ENCODE results near the gene DDX24.

The DDX24 gene, protein sequence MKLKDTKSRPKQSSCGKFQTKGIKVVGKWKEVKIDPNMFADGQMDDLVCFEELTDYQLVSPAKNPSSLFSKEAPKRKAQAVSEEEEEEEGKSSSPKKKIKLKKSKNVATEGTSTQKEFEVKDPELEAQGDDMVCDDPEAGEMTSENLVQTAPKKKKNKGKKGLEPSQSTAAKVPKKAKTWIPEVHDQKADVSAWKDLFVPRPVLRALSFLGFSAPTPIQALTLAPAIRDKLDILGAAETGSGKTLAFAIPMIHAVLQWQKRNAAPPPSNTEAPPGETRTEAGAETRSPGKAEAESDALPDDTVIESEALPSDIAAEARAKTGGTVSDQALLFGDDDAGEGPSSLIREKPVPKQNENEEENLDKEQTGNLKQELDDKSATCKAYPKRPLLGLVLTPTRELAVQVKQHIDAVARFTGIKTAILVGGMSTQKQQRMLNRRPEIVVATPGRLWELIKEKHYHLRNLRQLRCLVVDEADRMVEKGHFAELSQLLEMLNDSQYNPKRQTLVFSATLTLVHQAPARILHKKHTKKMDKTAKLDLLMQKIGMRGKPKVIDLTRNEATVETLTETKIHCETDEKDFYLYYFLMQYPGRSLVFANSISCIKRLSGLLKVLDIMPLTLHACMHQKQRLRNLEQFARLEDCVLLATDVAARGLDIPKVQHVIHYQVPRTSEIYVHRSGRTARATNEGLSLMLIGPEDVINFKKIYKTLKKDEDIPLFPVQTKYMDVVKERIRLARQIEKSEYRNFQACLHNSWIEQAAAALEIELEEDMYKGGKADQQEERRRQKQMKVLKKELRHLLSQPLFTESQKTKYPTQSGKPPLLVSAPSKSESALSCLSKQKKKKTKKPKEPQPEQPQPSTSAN

DNA sequence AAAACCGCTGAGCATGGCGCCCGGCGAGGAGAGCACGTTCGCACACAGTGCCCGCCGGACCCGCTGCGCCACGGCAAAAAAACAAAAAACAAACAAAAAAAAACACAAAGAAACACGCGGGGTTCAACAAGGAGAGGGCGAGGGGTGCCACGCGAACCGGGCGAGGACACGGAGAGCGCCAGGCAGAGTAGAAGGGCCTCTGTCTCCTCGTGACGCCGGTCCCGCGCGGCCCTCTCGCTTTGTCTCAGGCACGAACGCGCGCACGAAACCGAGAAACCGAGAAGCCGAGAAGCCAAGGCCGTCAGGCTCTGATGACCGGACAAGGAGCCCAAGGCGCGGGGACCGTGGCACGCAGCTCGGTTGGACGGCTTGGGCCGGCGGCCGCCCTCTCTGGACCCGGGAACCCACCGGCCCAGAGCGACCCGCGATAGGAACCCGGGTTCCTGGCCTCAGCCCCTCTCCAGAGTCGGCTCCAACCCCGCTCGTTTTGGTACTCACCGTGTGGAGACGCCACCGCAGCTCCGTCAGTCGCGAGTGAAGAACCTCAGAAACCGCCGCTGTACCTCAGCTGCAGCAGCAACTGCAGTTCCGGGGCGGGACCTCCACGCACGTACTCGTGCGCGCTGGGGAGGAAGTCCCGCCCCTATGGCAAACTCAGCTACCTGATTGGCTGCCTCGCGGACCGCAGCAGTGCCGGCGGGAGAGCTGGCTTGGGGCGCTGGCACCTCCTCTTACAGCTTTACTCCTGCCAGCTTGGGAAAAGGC lies at the start of gene DDX24, which contains the start of gene IFI27L1:
TSS of gene DDX24 (minus strand) at position 582 of the 765 bp plus-strand sequence. CDS start 1,460 bp downstream, outside the sequence.
TSS of gene IFI27L1 (plus strand) at position 690 of the 765 bp plus-strand sequence. CDS start 15,628 bp downstream, outside the sequence.
- CTCF ChIA-PET = interaction anchor here (0.7 to 5.5 kb wide), 11 partner anchors 10 to 141 kb away, joined by 3 to 25 read pairs (median 4); no protein-coding TSS in a partner anchor
- POLR2A ChIA-PET = interaction anchor here (0.6 to 1.1 kb wide), 8 partner anchors 13 to 100 kb away, joined by 3 to 6 read pairs (median 4); no protein-coding TSS in a partner anchor
- TF ChIP-seq, protein P1, sequence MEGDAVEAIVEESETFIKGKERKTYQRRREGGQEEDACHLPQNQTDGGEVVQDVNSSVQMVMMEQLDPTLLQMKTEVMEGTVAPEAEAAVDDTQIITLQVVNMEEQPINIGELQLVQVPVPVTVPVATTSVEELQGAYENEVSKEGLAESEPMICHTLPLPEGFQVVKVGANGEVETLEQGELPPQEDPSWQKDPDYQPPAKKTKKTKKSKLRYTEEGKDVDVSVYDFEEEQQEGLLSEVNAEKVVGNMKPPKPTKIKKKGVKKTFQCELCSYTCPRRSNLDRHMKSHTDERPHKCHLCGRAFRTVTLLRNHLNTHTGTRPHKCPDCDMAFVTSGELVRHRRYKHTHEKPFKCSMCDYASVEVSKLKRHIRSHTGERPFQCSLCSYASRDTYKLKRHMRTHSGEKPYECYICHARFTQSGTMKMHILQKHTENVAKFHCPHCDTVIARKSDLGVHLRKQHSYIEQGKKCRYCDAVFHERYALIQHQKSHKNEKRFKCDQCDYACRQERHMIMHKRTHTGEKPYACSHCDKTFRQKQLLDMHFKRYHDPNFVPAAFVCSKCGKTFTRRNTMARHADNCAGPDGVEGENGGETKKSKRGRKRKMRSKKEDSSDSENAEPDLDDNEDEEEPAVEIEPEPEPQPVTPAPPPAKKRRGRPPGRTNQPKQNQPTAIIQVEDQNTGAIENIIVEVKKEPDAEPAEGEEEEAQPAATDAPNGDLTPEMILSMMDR (IDR thresholded peaks at IDR 0.05; ENCODE audit: control extremely low read depth, extremely low read depth, low read depth, missing control alignments) = no peak
- DNase-seq (ENCODE audit: extremely low spot score) = peak; percentile 98

DNA sequence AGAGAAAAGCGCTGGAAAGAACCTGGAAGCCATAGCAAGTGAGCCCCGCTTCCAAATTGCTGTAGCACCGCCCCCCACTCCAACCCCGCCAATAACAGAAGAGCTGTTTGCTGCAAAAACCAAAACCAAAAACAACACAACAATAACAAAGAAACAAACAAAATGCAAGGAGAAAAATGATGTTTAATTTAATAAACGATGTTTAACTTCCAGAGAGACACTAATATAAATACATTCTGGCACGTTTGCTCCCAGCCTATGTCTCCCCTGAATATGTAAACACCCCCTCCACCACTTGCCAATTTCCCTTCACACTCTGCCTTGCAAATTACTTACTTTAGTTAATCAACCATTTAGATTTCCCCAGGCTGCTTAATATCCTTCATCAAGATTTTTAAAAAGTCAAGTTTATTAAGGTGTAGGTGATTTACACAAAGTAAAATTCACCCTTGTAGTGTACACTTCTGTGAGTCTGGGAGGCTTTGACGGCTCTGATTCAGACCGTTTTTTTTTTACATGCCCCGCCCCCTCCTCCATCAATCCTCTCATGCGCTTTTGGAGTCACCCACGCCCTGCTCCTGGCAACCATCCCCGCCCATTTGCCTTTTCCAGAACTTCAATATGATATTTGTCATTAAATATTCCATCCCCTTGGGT lies 48.9 kb upstream of the DDX24 start:
- CTCF ChIA-PET = interaction anchor here (1.2 to 6.8 kb wide), 7 partner anchors 8 to 418 kb away, joined by 3 to 46 read pairs (median 4); partner anchors contain the start of gene OTUB2
- POLR2A ChIA-PET = interaction anchor here (0.6 kb wide), 2 partner anchors 62 to 387 kb away, joined by 3 to 4 read pairs; no protein-coding TSS in a partner anchor
- DNase-seq (ENCODE audit: extremely low spot score) = no peak
- TF ChIP-seq, protein P1 (IDR thresholded peaks at IDR 0.05; ENCODE audit: control extremely low read depth, extremely low read depth, low read depth, missing control alignments) = no peak

DNA sequence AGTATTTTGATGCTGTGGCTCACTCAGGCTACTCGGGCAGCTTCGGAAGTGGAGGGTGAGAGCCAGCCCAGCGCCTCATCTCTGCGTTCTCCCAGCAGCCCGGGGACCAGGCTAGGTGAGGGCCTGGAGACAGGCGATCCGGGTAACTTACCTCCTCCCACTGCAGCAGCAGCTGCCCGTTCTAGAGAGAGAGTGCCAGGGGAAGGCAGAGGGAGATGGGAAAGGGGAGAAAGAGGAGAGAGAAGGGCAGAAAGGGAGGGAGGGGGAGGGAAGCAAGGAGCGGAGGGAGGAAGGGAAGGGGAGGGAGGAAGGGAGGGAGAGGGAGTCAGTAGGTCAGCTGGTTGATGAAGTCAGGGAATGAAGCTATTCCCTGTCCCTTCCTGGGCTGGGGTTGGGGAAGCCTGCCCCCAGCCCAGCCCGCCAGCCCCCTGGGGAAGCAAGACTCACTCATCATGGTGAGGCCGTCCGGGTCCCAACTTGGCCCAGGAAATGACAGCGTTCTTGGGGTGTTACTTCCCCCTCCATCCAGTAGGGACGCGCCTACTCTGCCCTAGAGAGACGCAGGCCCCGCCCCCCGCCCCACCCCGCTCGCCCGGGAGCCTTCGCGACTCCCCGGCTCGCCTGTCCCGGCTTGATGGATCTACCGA lies 48.2 kb upstream of the DDX24 start, which contains the start of gene IFI27L2:
TSS of gene IFI27L2 (minus strand) at position 494 of the 647 bp plus-strand sequence. CDS start at position 454, 40 bp downstream.
- POLR2A ChIA-PET = interaction anchor here (0.6 kb wide), 1 partner anchor 386 kb away, joined by 3 read pairs; no protein-coding TSS in a partner anchor
- TF ChIP-seq, protein P1 (IDR thresholded peaks at IDR 0.05; ENCODE audit: control extremely low read depth, extremely low read depth, low read depth, missing control alignments) = peak; percentile 2
- CTCF ChIA-PET = interaction anchor here (0.7 to 6.8 kb wide), 12 partner anchors 8 to 419 kb away, joined by 3 to 46 read pairs (median 4); partner anchors contain the start of genes DDX24, IFI27L1 and OTUB2
- peak; percentile 95 for DNase-seq (ENCODE audit: extremely low spot score)

DNA sequence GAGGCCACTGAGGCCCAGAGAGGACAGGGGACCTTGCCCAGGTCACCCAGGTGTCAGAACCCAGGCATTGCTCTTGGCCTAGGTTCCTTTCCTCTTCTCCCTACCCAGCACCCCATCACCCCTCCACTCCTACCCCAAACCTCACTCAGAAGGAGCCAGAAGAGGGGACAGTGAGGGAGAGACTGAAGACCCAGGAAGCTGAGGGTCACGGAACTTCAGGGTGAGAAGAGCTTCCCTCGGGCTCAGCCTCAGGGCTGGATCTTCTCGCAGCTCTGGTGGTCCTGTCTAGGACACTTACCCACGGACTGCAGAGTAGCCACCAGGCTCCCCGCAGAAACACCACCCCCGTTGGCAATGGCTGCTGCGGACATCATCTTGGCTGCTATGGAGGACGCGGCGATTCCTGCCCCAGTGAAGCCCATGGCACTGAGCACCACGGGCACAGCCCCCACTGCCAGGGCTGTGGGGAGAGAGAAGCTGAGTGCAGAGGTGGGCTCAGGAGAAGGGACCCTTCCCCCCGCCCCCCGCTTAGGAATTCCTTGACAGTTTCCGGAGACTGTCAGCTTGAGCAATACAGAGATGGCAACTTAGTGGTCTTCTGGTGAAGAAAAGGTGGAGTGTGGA lies 47.3 kb upstream of the DDX24 start:
- POLR2A ChIA-PET = no interaction called here
- CTCF ChIA-PET = interaction anchor here (1.1 to 6.8 kb wide), 8 partner anchors 9 to 91 kb away, joined by 3 to 46 read pairs (median 4); partner anchors contain the start of genes DDX24 and IFI27L1
- TF ChIP-seq, protein P1 (IDR thresholded peaks at IDR 0.05; ENCODE audit: control extremely low read depth, extremely low read depth, low read depth, missing control alignments) = no peak
- DNase-seq (ENCODE audit: extremely low spot score) = no peak

DNA sequence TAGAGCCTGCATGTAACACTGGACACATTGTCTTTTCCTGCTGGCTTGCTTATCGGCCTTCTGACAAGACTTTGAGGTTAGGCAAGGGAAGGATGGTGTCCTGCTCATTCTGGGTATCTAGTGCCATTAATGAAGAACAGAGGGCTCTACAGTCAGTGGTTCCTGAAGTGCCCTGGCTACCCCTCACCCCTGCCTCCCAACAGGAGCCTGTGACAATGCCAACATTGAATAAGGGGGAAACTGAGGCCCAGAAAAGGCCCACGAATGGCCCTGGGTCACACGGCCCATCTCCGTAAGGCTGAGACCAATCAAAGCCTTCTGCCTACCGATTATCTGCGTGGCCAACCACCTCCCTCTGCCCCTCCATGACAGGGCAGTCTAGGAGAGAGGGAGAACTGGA lies 46.3 kb upstream of the DDX24 start:
- TF ChIP-seq, protein P1 (IDR thresholded peaks at IDR 0.05; ENCODE audit: control extremely low read depth, extremely low read depth, low read depth, missing control alignments) = no peak
- ChIA-PET POLR2A (no interaction called here), CTCF (interaction anchor here (1.5 to 6.8 kb wide), 4 partner anchors 10 to 90 kb away, joined by 5 to 46 read pairs (median 10); no protein-coding TSS in a partner anchor)
- no peak for DNase-seq (ENCODE audit: extremely low spot score)

All from GM10248 (cell line).